K562 (cell line): ENCODE results near the gene RAB17. TPM values are rescaled to one million over a fixed set of nuclear protein-coding genes. Genes with fewer than 3 reads are reported as not detected.

Experiments
- ATAC-seq: fragments of 200-7000 bp; cut with Tn5 transposase; 3 replicates; pipeline ENCODE4 v1.9.1; 2020; ENCODE audit warnings: moderate library complexity
- BruUV-seq: library from RNA; stranded (reverse); fragments of 400-500 nt; replicated peaks from 2 replicates; lab custom pipeline; 2021; lab: Mats Ljungman, UMichigan
- CTCF ChIA-PET: fragments of 300-600 bp; formaldehyde crosslinking; extraction: SDS; loops from one replicate; lab custom pipeline; 2021; ENCODE audit warnings: low intra/inter-chr PET ratio; lab: Yijun Ruan, JAX
- POLR2A ChIA-PET: fragments of 300-600, 350-650 bp; sonication (Branson Sonifier 250); formaldehyde crosslinking; extraction: SDS; loops from one replicate; lab custom pipeline; 2021; ENCODE audit warnings: antibody characterized with exemption, inconsistent platforms; lab: Yijun Ruan, JAX
- DNase-seq, 4 experiments: peaks; one replicate each; pipeline versions ENCODE4 v3.0.0 to v3.0.0-alpha.2; 2011 to 2018; ENCODE audit warnings: low spot score in 3 of 4, mixed read lengths in 3 of 4; ENCODE audit errors: extremely low read depth in 1 of 4
- FAIRE-seq: peaks from 2 replicates; lab custom pipeline; 2011; peaks lifted over from hg19 to GRCh38; lab: Jason Lieb, UNC
- H2AFZ ChIP-seq: 2 replicates; pipeline ENCODE4 v1.6.0; 2011; ENCODE audit warnings: low read depth, low read length, control low read depth, inconsistent platforms
- H3K27ac ChIP-seq: fragments of 200-600 bp; 3 replicates; pipeline ENCODE4 v1.8.0; 2011; ENCODE audit warnings: low read depth, mild to moderate bottlenecking, control low read depth, inconsistent platforms, low read length, moderate library complexity, mixed read lengths; ENCODE audit errors: extremely low read depth
- H3K27me3 ChIP-seq, 2 experiments: fragments of 300-600 bp in 1 of 2; 2 replicates in 1 of 2; 3 replicates in 1 of 2; pipeline versions ENCODE4 v1.6.0 to v1.8.0; 2011; ENCODE audit warnings: inconsistent platforms in 2 of 2, low read length in 2 of 2, mild to moderate bottlenecking in 1 of 2, mixed read lengths in 1 of 2, moderate library complexity in 1 of 2; ENCODE audit not compliant: control insufficient read depth in 2 of 2, insufficient read depth in 2 of 2
- H3K36me3 ChIP-seq: fragments of 300-600 bp; 3 replicates; pipeline ENCODE4 v1.8.0; 2011; ENCODE audit warnings: mild to moderate bottlenecking, low read length, inconsistent platforms; ENCODE audit not compliant: control insufficient read depth, insufficient read depth
- H3K4me1 ChIP-seq, 2 experiments: fragments of 200-600 bp in 1 of 2; replicated peaks in 1 of 2; 2 replicates in 1 of 2; 3 replicates in 1 of 2; pipeline versions ENCODE4 v1.5.1 to v1.8.0; 2011; ENCODE audit warnings: inconsistent platforms in 2 of 2, low read length in 2 of 2, mild to moderate bottlenecking in 1 of 2, mixed read lengths in 1 of 2, moderate library complexity in 1 of 2; ENCODE audit not compliant: control insufficient read depth in 2 of 2, insufficient read depth in 2 of 2
- H3K4me2 ChIP-seq: 2 replicates; pipeline ENCODE4 v1.6.1; 2011; ENCODE audit warnings: low read length, control low read depth, inconsistent platforms, mixed read lengths; ENCODE audit not compliant: insufficient read depth
- H3K4me3 ChIP-seq: fragments of 200-600 bp; sonication (generic), shearing (Covaris generic); 2 replicates; pipeline ENCODE4 v1.5.1; 2016; ENCODE audit warnings: control low read depth, inconsistent platforms
- H3K79me2 ChIP-seq: fragments of 200-600 bp; 3 replicates; pipeline ENCODE4 v1.8.0; 2011; ENCODE audit warnings: low read length, inconsistent platforms; ENCODE audit not compliant: control insufficient read depth, insufficient read depth
- H3K9ac ChIP-seq, 2 experiments: 2 replicates each; pipeline versions ENCODE4 v1.6.0 to v1.6.1; 2011; ENCODE audit warnings: low read depth in 2 of 2, low read length in 2 of 2, control low read depth in 1 of 2, inconsistent platforms in 1 of 2, mild to moderate bottlenecking in 1 of 2, mixed read lengths in 1 of 2; ENCODE audit not compliant: insufficient read depth in 1 of 2
- H3K9me1 ChIP-seq: one replicate; pipeline ENCODE4 v1.6.0; 2011; ENCODE audit warnings: inconsistent platforms, mild to moderate bottlenecking, low read length, moderate library complexity; ENCODE audit not compliant: control insufficient read depth, insufficient read depth
- H3K9me3 ChIP-seq: replicated peaks from 2 replicates; pipeline ENCODE4 v1.5.1; 2011; ENCODE audit warnings: low read depth, low read length, inconsistent platforms; ENCODE audit not compliant: control insufficient read depth, insufficient read depth
- H4K20me1 ChIP-seq: replicated peaks from 2 replicates; pipeline ENCODE4 v1.6.1; 2011; ENCODE audit warnings: low read length, inconsistent platforms, mixed read lengths; ENCODE audit not compliant: control insufficient read depth, insufficient read depth
- C11orf30 ChIP-seq: fragments of 450-650 bp; IDR thresholded peaks from 2 replicates; pipeline ENCODE4 v1.6.1; 2016; ENCODE audit warnings: low read depth, mild to moderate bottlenecking
- HBP1 ChIP-seq: fragments of 450-650 bp; formaldehyde crosslinking; IDR thresholded peaks from 2 replicates; pipeline ENCODE4 v1.4.0; 2022; ENCODE audit warnings: missing genetic modification characterization
- MAFF ChIP-seq: IDR thresholded peaks from 2 replicates; pipeline ENCODE4 v1.6.1; 2012; ENCODE audit warnings: low read length, improper control_type of control experiment
- MAFG ChIP-seq: fragments of 450-650 bp; conservative IDR thresholded peaks from 2 replicates; pipeline ENCODE4 v1.6.1; 2016; ENCODE audit warnings: missing genetic modification characterization, missing compliant biosample characterization
- MAFK ChIP-seq: IDR thresholded peaks from 2 replicates; pipeline ENCODE4 v1.6.1; 2011; ENCODE audit warnings: low read length, improper control_type of control experiment
- RERE ChIP-seq: sonication (generic); formaldehyde crosslinking; IDR thresholded peaks from 2 replicates; pipeline ENCODE4 v1.8.0; 2023; ENCODE audit warnings: missing genetic modification reagents, mild to moderate bottlenecking, borderline replicate concordance
- SPI1 ChIP-seq: IDR thresholded peaks from 2 replicates; pipeline ENCODE4 v1.6.1; 2011; ENCODE audit warnings: low read depth, low read length, control low read depth, borderline replicate concordance
- ZNF316 ChIP-seq: fragments of 450-650 bp; IDR thresholded peaks from 2 replicates; pipeline ENCODE4 v1.6.1; 2016
- ZNF57 ChIP-seq: fragments of 450-650 bp; formaldehyde crosslinking; IDR thresholded peaks from 2 replicates; pipeline ENCODE4 v1.4.0; 2020; ENCODE audit warnings: mild to moderate bottlenecking, moderate library complexity
- WGBS: fragments of 100-300 bp; shearing (Covaris generic); methylation state at CpG from one replicate; pipeline ENCODE4 v1.1.6; 2016; ENCODE audit warnings: low coverage, mixed read lengths; ENCODE audit not compliant: insufficient coverage; ENCODE audit errors: missing lambda C conversion rate; 5-methylcytosine and 5-hydroxymethylcytosine counted together
- in situ Hi-C: fragments of 300-500 bp; cut with MboI; formaldehyde crosslinking; loops from 4 replicates; pipeline ENCODE4 v1.15.0; 2018; ENCODE audit warnings: inconsistent platforms, mixed read lengths
- intact Hi-C: fragments of 100-400 bp; cut with micrococcal nuclease; formaldehyde crosslinking; loops from 2 replicates; pipeline ENCODE4 v1.14.2; 2022
- polyA plus RNA-seq, 8 experiments: library from polyadenylated mRNA; depleted of rRNA in 4 of 8; stranded (reverse) in 5 of 8; unstranded in 3 of 8; fragments of >200 nt; fragmentation: Nextera tagmentation in 2 of 8; fragmentation: Illumina TruSeq in 1 of 8; extraction: Ambion mirVana in 2 of 8; extraction: Trizol in 1 of 8; gene quantifications; 2 replicates each; pipeline versions ENCODE4 v1.2.1 to v1.2.3, GENCODE V29; 2011 to 2014; ENCODE audit warnings: inconsistent platforms in 1 of 8, missing spikeins in 1 of 8
- total RNA-seq, 7 experiments: library from RNA; depleted of rRNA in 6 of 7; stranded (reverse); fragments of >200 nt in 6 of 7; fragmentation: Illumina TruSeq in 2 of 7; extraction: Trizol in 2 of 7; gene quantifications; 2 replicates each; pipeline versions ENCODE4 v1.2.1 to v1.2.3, GENCODE V29; 2011 to 2021; ENCODE audit warnings: low replicate concordance in 1 of 7

Gene RAB17
- total and polyA plus RNA-seq, 9 of the 15 experiments (the other 6 are each of a cell fraction or from before 2014, with no cell fraction given), result 0.13 TPM; not detected in 8

- H3K9me3 ChIP-seq, result no peaks in the 10 kb centered on the region
- H3K9ac ChIP-seq, result no peak overlapping the region
- FAIRE-seq, result no peak
- no peak overlapping the region for H3K27ac ChIP-seq
- peaks cover 0 to 51% of the 10 kb centered on the region in 2 experiments; a peak in 3 of 5 replicates for H3K27me3 ChIP-seq
- intact Hi-C loops (no loop called here), in situ Hi-C loops (no loop called here)
- TF ChIP-seq MAFK (peak; percentile 83), MAFG (tag) (peak; percentile 84), C11orf30 (peak; percentile 77), HBP1 (CRISPR knock-in tag) (no peak), MAFF (peak; percentile 86), ZNF316 (peak; percentile 83), SPI1 (0 out of 2 replicates have a peak, but pooled peaks have one; percentile 12), RERE (CRISPR knock-in tag) (no peak), ZNF57 (CRISPR knock-in tag) (no peak)
- no peak overlapping the region for H3K4me3 ChIP-seq
- no peaks in the 10 kb centered on the region for H3K4me1 ChIP-seq
- H3K4me2 ChIP-seq, result no peak overlapping the region
- ChIA-PET POLR2A (no interaction called here), CTCF (no interaction called here)
- H2AFZ ChIP-seq, result no peak overlapping the region
- H3K9me1 ChIP-seq, result no peaks in the 10 kb centered on the region
- no peaks in the 10 kb centered on the region for H3K36me3 ChIP-seq
- H3K79me2 ChIP-seq, result no peaks in the 10 kb centered on the region
- DNase-seq, result no peak
- no peaks in the 10 kb centered on the region for H4K20me1 ChIP-seq
- no peak for ATAC-seq
- WGBS, result 2% methylated on average over 11 of the region's 19 CpGs
- BruUV-seq, result no TSS peak
Measured at GRCh38 chr2:237529452-237530402, 60.8 kb downstream of the RAB17 start.
